NB4 (cell line): ENCODE measurements around the gene COL4A5.

Experiments
- CTCF ChIP-seq: IDR thresholded peaks from one replicate; pipeline ENCODE4 v1.5.1; 2012; ENCODE audit warnings: low read depth, low read length
- MAX ChIP-seq: IDR thresholded peaks from 2 replicates; pipeline ENCODE4 v1.6.1; 2011; ENCODE audit warnings: low read depth, low read length
- MYC ChIP-seq: IDR thresholded peaks from 2 replicates; pipeline ENCODE4 v1.6.1; 2011; ENCODE audit warnings: low read depth, low read length

DNA sequence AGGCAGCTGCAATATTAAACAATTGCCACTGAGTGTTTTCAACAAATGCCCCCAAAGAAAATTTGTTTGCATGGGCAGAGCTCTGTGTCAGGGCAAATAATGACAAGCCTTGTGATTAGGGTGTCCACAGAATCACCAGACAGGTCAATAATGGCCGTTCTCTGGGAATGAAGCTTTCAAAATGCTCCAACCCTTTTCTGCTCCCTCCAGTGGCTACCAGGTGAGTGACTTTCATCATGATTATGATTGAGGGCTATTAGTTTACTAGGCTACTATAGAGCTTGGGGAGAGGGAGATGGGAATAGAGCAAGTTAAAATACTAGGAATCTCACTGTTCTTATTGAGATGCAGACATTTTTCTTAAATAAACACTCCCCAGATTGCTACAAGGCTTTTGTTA, 273.2 kb downstream of the COL4A5 start:
- TF ChIP-seq CTCF (no peak), MAX (no peak), MYC (no peak)
